Fibroblast of pulmonary artery (primary cell): Measurements from ENCODE around the gene SEMA5B.

ENCODE experiments used
- DNase-seq: peaks from one replicate; pipeline ENCODE4 v3.0.0-alpha.2; 2010; ENCODE audit warnings: low read depth
- H3K4me3 ChIP-seq: replicated peaks from 2 replicates; pipeline ENCODE4 v1.5.1; 2011; ENCODE audit warnings: low read depth, mild to moderate bottlenecking, control low read depth, low read length, moderate library complexity
- CTCF ChIP-seq: IDR thresholded peaks from 2 replicates; pipeline ENCODE4 v1.5.1; 2011; ENCODE audit warnings: mild to moderate bottlenecking, control low read depth, low read length, inconsistent platforms; ENCODE audit errors: missing control alignments

SEMA5B gene

GRCh38 chr3:123027292-123028232 lies at the start of gene SEMA5B:
TSS of gene SEMA5B (minus strand) at chr3:123027763. CDS start at chr3:122961263, 66,500 bp downstream.
- TF ChIP-seq CTCF = no peak
- peak within 1 kb of the TSS; percentile 45 for H3K4me3 ChIP-seq
- no peak for DNase-seq

GRCh38 chr3:123076496-123077418 lies 49.2 kb upstream of the SEMA5B start:
- no peak for TF ChIP-seq CTCF
- no peak for DNase-seq
- no peak overlapping the region for H3K4me3 ChIP-seq

DNA sequence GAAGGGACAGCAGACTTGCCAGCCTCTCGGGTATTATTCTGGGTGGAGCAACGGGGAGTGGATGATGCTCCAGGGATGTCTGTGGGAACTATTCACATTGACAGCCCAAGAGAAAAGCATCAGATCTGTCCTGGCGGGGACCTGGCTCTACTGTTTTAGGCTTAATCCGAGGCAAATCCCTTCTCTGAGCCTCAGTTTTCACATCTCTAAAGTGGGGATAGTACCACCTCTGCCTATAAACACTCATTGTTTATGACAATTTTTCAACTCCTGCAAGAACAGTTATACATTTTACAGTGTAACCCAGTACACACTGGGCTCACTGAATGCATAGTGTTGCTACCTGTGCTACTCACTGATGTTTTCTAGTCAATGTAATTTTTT lies 48.5 kb upstream of the SEMA5B start:
- no peak for TF ChIP-seq CTCF
- no peak overlapping the region for H3K4me3 ChIP-seq
- no peak for DNase-seq

GRCh38 chr3:123075359-123075758 lies 47.8 kb upstream of the SEMA5B start:
- TF ChIP-seq CTCF = no peak
- no peak overlapping the region for H3K4me3 ChIP-seq
- DNase-seq = no peak

GRCh38 chr3:123072564-123072963 lies 45.0 kb upstream of the SEMA5B start:
- TF ChIP-seq CTCF = no peak
- no peak overlapping the region for H3K4me3 ChIP-seq

GRCh38 chr3:123072152-123072551 lies 44.6 kb upstream of the SEMA5B start:
- DNase-seq = peak; percentile 44
- TF ChIP-seq CTCF = no peak
- no peak overlapping the region for H3K4me3 ChIP-seq

More at GRCh38 chr3:123072564-123072963, 45.0 kb upstream of the SEMA5B start:
- no peak for DNase-seq
